Effector memory CD4-positive, alpha-beta T cell (primary cell): ENCODE results near the gene RHPN2.
"Not testable (repeated sequence)": the region's sequence is repeated elsewhere in the genome, so short reads cannot be mapped to it uniquely, and the experiment has no call there.

Source experiments
- DNase-seq, 3 donors: peaks; one replicate each; pipeline ENCODE4 v3.0.0-alpha.2; 2020
- H3K27ac ChIP-seq: 2 replicates; pipeline ENCODE4 v1.7.0; 2013; ENCODE audit warnings: mild to moderate bottlenecking, low read length, moderate library complexity; ENCODE audit not compliant: insufficient read depth, poor library complexity, severe bottlenecking
- H3K27me3 ChIP-seq: replicated peaks from 2 replicates; pipeline ENCODE4 v1.7.0; 2013; ENCODE audit warnings: mild to moderate bottlenecking, low read length; ENCODE audit not compliant: insufficient read depth, control insufficient read depth, poor library complexity, severe bottlenecking
- H3K36me3 ChIP-seq: 2 replicates; pipeline ENCODE4 v1.7.0; 2013; ENCODE audit warnings: mild to moderate bottlenecking, low read length, moderate library complexity; ENCODE audit not compliant: control insufficient read depth, insufficient read depth
- H3K4me1 ChIP-seq: 2 replicates; pipeline ENCODE4 v1.7.0; 2013; ENCODE audit warnings: low read length, mild to moderate bottlenecking; ENCODE audit not compliant: control insufficient read depth, insufficient read depth, poor library complexity, severe bottlenecking
- H3K4me3 ChIP-seq: 2 replicates; pipeline ENCODE4 v1.7.0; 2013; ENCODE audit warnings: low read length, low read depth, mild to moderate bottlenecking; ENCODE audit not compliant: insufficient read depth, poor library complexity, severe bottlenecking
- H3K9me3 ChIP-seq: 2 replicates; pipeline ENCODE4 v1.7.0; 2013; ENCODE audit warnings: mild to moderate bottlenecking, low read length, moderate library complexity; ENCODE audit not compliant: control insufficient read depth

Gene RHPN2

DNA sequence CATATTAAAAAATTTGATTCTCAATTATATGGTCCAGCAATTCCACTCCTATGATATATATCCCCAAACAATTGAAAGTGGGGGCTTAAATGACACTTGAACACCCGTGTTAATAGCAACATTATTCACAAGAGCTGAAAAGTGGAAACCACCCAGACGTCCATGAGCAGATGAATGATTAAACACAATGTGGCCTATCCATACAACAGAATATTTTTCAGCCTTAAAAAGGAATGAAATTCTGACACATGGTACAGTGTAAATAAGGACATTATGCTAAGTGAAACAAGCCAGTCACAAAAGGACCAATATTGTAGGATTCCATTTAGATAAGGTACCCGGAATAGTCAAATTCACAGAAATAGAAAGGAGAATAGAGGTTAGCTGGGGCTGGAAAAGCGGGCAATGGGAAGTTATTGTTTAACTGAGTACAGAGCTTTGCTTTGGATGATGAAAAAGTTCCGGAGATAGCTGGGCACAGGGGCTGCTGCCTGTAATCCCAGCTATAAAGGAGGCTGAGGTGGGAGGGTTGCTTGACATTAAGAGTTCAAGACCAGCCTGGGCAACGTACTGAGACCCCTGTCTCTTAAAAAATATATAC, 61.2 kb downstream of the RHPN2 start:
- H3K27ac ChIP-seq, H3K9me3 ChIP-seq, DNase-seq, H3K27me3 ChIP-seq, H3K4me3 ChIP-seq, H3K36me3 ChIP-seq: not testable (repeated sequence)
- H3K4me1 ChIP-seq = peaks cover 11% of the 10 kb centered on the region

DNA sequence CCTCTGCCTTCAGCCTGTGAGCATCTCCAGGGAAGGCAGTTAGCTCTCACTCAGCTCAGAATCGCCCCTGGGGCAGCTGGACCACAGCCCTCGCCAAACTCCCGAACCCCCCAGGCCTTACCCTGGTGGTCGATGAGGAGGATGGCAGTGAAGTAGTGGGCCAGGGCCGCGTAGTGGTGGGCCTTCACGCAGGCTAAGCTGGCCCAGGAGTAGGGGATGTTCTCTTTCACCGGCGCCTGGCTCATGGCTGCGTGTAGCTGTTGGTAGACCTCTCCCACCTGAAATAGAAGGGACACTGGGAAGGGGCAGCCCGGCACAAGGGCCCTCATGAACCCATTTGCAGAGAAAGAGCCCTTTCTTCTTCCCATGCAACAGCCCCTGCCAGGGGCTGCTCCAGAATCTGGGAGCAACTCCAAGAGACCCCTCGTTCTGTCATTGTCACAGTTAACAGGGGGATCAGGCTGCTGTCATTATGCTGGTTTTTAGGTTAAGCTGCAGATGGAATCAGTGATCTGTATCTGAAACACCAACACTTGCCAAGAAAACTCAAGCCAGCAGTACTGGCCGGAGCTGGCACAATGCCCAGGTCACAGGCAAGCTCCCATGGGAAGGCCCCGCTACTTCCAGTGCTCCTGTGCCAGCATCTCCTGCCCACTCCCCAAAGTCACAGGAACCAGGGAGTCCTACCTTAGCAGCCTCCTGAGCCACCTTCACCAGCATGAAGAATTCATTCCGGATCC, 62.4 kb downstream of the RHPN2 start:
- H3K4me3 ChIP-seq, DNase-seq, H3K27me3 ChIP-seq, H3K27ac ChIP-seq, H3K9me3 ChIP-seq, H3K36me3 ChIP-seq: not testable (repeated sequence)
- peaks cover 11% of the 10 kb centered on the region for H3K4me1 ChIP-seq

DNA sequence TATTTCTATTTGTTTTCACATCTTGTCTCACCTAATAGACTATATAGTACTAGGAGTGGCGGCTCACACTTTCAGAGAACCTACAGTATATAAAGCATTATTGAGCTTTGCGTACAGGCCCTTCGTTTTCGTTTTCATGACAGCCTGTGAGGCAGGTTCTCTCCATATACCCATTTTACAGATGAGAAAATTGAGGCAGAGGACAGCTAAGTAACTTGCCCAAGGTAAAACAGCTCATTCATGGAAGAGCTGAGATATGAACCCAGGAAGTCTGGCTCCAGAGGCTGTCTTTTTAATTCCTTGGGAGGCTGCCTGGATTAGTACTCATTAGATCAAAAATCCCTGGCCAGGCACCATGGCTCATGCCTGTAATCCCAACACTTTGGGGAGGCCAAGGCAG, 63.8 kb downstream of the RHPN2 start:
- Histone ChIP-seq H3K9me3 (no peaks in the 10 kb centered on the region), H3K27ac (no peak overlapping the region), H3K4me1 (peaks cover 11% of the 10 kb centered on the region), H3K4me3 (no peak overlapping the region), H3K36me3 (no peaks in the 10 kb centered on the region), H3K27me3 (no peaks in the 10 kb centered on the region)
- no peak for DNase-seq

DNA sequence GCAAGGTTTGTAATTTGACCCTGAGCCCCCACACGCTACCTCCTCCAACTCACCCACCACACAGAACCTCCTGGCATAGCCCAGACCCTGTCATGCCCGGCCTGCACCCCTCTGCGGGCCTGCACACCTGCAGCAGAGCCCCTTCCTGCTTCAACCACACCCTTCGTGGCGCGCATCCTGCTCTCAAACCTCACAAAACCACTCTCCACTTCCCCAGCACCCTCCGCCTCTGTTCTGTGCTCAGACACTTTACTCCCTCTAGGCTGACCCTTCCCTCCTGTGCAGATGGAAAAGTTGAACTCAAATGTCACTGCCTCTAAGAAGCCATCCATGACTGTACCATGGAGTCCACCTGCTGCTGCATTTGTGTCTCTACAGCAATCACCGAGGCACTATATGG, 64.2 kb downstream of the RHPN2 start:
- H3K27me3 ChIP-seq = no peaks in the 10 kb centered on the region

DNA sequence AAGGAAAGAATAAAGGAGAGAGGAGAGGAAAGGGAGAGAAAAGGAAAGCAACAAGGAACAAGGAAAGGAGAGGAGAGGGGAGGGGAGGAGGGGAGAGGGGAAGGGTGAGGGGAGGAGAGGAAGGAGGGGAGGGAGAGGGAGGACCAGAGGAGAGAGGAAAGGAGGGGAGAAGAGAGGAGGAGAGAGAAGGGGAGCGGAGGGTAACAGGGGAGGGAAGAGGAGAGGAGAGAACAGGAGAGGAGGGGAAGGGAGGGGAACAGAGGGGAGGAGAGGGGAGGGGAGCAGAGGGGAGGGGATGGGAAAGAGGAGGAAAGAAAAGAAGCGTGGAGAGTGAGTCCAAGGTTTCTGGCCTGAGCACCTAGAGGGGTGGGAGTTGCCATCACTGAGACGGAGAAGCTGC, 66.0 kb downstream of the RHPN2 start:
- H3K27ac ChIP-seq = no peak overlapping the region
- no peak for DNase-seq
- H3K4me3 ChIP-seq = no peak overlapping the region
- no peaks in the 10 kb centered on the region for H3K27me3 ChIP-seq
- H3K36me3 ChIP-seq = no peaks in the 10 kb centered on the region
- no peaks in the 10 kb centered on the region for H3K9me3 ChIP-seq
- H3K4me1 ChIP-seq = peaks cover 11% of the 10 kb centered on the region

More for the DNA sequence above, 64.2 kb downstream of the RHPN2 start:
- Histone ChIP-seq H3K9me3 (no peaks in the 10 kb centered on the region), H3K4me1 (peaks cover 11% of the 10 kb centered on the region), H3K4me3 (no peak overlapping the region), H3K36me3 (no peaks in the 10 kb centered on the region), H3K27ac (no peak overlapping the region)
- DNase-seq = no peak

DNA sequence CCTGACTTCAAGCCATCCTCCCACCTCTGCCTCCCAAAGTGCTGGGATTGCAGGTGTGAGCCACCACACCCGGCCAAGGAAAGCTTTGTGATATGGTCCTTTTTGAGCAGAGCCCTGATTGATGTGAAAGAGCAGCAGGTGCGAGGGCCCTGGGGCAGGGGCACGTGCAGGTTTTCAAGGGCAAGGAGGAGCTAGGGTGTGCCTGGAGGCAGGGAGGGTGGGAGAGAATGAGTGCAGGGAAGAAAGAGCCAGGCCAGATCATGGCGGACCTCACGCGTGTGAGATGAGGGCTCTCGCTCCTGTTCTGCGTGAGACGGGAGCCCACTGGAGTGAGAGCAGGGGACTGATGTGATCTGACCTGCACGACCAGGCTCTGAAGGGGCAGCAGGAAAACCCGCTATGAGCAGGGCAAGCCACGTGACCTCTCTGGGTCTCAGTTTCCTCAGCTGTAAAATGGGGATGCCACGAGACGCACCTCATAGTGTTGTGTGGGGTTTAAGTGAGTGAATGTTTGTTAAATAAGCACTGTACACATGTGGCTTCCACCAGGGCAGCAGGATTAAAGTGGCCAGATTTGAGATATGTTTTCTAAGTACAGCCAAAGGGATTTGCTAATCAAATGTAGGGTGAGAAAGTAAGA, 66.9 kb downstream of the RHPN2 start:
- no peaks in the 10 kb centered on the region for H3K36me3 ChIP-seq

DNA sequence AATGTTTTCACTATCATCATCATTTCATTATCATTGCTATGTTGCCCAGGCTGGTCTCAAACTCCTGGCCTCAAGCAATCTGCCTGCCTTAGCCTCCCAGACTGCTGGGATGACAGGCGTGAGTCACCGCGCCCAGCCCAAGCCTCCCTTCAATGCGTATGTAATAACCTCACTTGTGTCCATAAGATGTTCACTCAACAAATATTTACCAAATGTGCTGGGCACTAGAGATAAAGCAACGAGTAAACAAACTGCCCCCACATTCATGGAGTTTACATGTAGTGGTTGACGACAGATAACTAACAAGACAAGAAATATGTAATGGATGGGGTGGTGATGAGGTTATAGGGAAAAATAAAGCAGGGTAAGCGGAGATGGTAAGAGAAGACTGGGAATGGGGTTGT, 67.6 kb downstream of the RHPN2 start:
- not testable (repeated sequence) for H3K27ac ChIP-seq, H3K4me3 ChIP-seq, DNase-seq, H3K27me3 ChIP-seq, H3K36me3 ChIP-seq, H3K9me3 ChIP-seq
- H3K4me1 ChIP-seq = peaks cover 11% of the 10 kb centered on the region

More for the DNA sequence above, 66.9 kb downstream of the RHPN2 start:
- H3K27me3 ChIP-seq = no peaks in the 10 kb centered on the region
- H3K9me3 ChIP-seq = no peaks in the 10 kb centered on the region
- no peak overlapping the region for H3K27ac ChIP-seq
- H3K4me1 ChIP-seq = peaks cover 11% of the 10 kb centered on the region
- no peak overlapping the region for H3K4me3 ChIP-seq
- DNase-seq = no peak

DNA sequence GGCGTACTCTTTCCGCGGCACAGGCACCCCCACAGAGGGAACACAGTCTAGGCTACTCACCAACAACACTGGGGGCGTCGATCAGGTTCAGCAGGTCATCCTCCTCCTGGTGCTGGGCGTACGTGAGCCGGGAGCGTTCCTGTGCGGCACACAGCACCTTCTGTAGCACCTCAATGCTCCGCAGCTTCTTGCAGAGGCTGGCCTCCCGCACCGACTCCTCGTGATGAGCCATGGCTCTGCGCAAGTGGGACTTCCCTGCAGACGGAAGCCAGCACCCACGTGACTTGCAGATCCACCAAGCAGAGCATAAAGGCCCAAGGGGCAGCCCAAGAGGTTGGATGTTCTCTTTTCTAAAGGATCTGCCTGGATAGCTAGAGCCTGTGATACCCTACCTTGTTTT, 68.7 kb downstream of the RHPN2 start:
- DNase-seq, H3K4me3 ChIP-seq, H3K27ac ChIP-seq, H3K27me3 ChIP-seq, H3K9me3 ChIP-seq, H3K36me3 ChIP-seq, H3K4me1 ChIP-seq: not testable (repeated sequence)

DNA sequence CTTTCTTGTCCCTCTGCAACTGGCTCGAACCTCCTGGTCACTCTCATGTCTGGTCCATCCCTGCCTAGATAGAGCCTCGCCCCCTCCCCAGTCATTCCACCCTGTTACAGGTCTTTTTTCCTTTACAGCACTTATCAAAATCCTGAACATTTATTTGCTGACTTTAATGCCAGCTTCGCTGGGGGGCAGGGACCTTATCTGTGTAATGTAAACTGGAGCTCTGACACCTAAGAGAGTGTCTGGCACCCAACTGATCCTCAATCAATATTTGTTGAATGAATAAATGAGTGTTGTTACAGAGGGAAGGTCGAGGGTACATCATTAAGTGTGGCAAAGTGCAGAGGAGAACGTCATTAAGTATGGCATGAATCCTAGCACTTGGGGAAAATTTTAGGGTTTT, 76.0 kb downstream of the RHPN2 start:
- Histone ChIP-seq H3K9me3 (no peaks in the 10 kb centered on the region), H3K4me3 (no peak overlapping the region), H3K27ac (no peak overlapping the region), H3K27me3 (no peaks in the 10 kb centered on the region), H3K4me1 (no peaks in the 10 kb centered on the region), H3K36me3 (no peaks in the 10 kb centered on the region)
- DNase-seq = no peak

DNA sequence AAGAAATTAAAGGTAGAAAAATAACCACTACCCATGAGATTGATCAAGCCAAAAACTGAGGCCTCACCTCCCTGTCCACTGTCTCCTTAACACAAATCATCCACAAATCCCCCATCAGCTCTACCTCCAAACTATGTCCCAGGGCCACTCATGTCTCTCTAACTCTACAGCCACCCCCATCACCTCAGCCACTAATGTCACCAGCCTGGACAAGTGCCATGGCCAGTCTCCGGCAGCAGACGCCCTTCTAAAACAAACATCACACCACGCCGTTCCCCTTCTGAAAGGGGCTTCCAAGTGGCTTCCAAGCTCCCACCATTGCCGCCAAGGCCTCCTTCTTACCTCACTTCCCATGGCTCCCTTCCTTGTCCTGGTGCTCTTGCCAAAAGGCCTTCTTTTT, 76.4 kb downstream of the RHPN2 start:
- H3K36me3 ChIP-seq, H3K27me3 ChIP-seq, H3K27ac ChIP-seq, DNase-seq, H3K4me3 ChIP-seq, H3K4me1 ChIP-seq, H3K9me3 ChIP-seq: not testable (repeated sequence)
